GM19438 (cell line): ENCODE measurements around the gene SERPINB10.

Experiments
- ATAC-seq: cut with Tn5 transposase; IDR thresholded peaks from one replicate; pipeline ENCODE4 v1.9.1; 2021; ENCODE audit warnings: low read depth; ENCODE audit not compliant: unreplicated experiment

The SERPINB10 gene

GRCh38 chr18:63907664-63908063, at the start of gene SERPINB10:
TSS of gene SERPINB10 (plus strand) at chr18:63907958. CDS start at chr18:63915511, 7,553 bp downstream.
- peak; percentile 55 for ATAC-seq

- ATAC-seq = no peak
Observed at GRCh38 chr18:63858456-63858855, 49.3 kb upstream of the SERPINB10 start.

GRCh38 chr18:63859781-63860475, 47.8 kb upstream of the SERPINB10 start:
- ATAC-seq = no peak

- ATAC-seq = no peak
Observed at GRCh38 chr18:63860531-63860930, 47.2 kb upstream of the SERPINB10 start.

- no peak for ATAC-seq
Observed at GRCh38 chr18:63867368-63868125, 40.2 kb upstream of the SERPINB10 start.

GRCh38 chr18:63868546-63868945, 39.2 kb upstream of the SERPINB10 start:
- ATAC-seq = no peak

- no peak for ATAC-seq
Observed at GRCh38 chr18:63869374-63869773, 38.4 kb upstream of the SERPINB10 start.

- no peak for ATAC-seq
Observed at GRCh38 chr18:63869851-63870250, 37.9 kb upstream of the SERPINB10 start.

GRCh38 chr18:63871836-63872235, 35.9 kb upstream of the SERPINB10 start:
- ATAC-seq = no peak

GRCh38 chr18:63872586-63872985, 35.2 kb upstream of the SERPINB10 start:
- no peak for ATAC-seq

GRCh38 chr18:63878343-63878742, 29.4 kb upstream of the SERPINB10 start:
- no peak for ATAC-seq

GRCh38 chr18:63878925-63879324, 28.8 kb upstream of the SERPINB10 start:
- no peak for ATAC-seq

- no peak for ATAC-seq
Observed at GRCh38 chr18:63879709-63880108, 28.0 kb upstream of the SERPINB10 start.

GRCh38 chr18:63881851-63882250, 25.9 kb upstream of the SERPINB10 start:
- no peak for ATAC-seq

GRCh38 chr18:63882333-63883141, 25.2 kb upstream of the SERPINB10 start:
- ATAC-seq = no peak

- ATAC-seq = no peak
Observed at GRCh38 chr18:63883617-63884016, 24.1 kb upstream of the SERPINB10 start.

GRCh38 chr18:63887424-63887823, 20.3 kb upstream of the SERPINB10 start, which contains the start of gene SERPINB2:
TSS of gene SERPINB2 (plus strand) at chr18:63887705. CDS start at chr18:63891445, 3,740 bp downstream.
- no peak for ATAC-seq

GRCh38 chr18:63888470-63889190, 19.1 kb upstream of the SERPINB10 start:
- ATAC-seq = no peak

GRCh38 chr18:63889626-63890025, 18.1 kb upstream of the SERPINB10 start:
- ATAC-seq = no peak

- no peak for ATAC-seq
Observed at GRCh38 chr18:63890237-63890949, 17.4 kb upstream of the SERPINB10 start.
